Activated CD8-positive, alpha-beta memory T cell treated with anti-CD3 and anti-CD28 coated beads for 4 hours (primary cell): ENCODE measurements around the gene HELZ2.

Experiments used
- DNase-seq, 2 donors: peaks; one replicate each; pipeline ENCODE4 v3.0.0-alpha.2; 2020; ENCODE audit warnings: low read depth in 2 of 2

HELZ2 gene

GRCh38 chr20:63597651-63598478 is 23.8 kb upstream of the HELZ2 start:
- no peak for DNase-seq

- no peak for DNase-seq
Measured at GRCh38 chr20:63596423-63596822, 22.4 kb upstream of the HELZ2 start.

- no peak for DNase-seq
Measured at GRCh38 chr20:63595416-63596127, 21.5 kb upstream of the HELZ2 start.

- no peak for DNase-seq
Measured at GRCh38 chr20:63594043-63594561, 20.1 kb upstream of the HELZ2 start.

DNA sequence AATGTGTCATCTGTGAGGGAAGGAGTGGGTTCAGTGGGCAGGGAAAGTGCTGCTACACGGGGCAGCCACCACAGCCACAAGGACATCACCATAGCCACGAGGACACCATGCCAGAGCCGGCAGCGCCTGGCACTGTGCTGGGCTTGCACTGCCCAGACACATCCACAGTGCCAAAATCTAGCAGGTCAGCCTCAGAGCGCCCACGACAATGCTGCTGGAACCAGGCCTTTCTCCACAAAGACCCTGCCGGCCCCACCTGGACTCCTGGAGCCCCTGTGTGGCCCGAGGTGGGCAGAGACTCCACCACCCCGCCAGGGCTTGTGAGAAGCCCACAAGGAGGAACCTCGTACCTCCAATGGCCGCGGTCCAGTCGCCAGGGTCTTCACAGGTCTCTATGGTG is 18.6 kb upstream of the HELZ2 start:
- no peak for DNase-seq

DNA sequence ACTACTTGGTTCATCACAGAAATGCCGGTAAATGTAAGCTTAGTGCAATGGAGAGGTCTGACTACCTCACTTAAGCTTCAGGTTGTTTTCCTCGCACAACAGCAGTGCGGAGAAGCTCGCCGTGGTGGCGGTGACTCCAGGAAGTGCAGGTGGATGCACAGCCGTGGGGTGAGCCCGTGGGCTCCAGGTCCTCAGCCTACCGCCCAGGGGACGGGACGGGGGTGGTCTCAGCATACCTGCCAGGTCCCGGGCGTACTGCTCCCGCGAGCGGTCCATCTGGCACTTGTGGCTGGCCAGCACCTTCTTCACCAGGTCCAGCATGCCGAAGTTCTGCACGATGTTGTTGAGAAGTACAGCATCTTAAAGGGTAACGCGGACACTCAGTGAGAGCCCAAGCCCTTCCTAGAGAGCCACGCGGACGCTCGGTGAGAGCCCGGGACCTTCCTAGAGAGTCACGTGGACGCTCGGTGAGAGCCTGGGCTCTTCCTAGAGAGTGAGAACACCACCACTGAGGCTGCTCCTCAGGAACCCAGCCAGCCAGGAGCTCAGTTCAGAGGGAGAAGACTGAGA is 17.8 kb upstream of the HELZ2 start:
- DNase-seq: no peak

GRCh38 chr20:63591147-63591533 is 17.1 kb upstream of the HELZ2 start:
- DNase-seq: no peak

GRCh38 chr20:63590218-63591146 is 16.4 kb upstream of the HELZ2 start:
- DNase-seq: no peak

GRCh38 chr20:63589261-63590217 is 15.5 kb upstream of the HELZ2 start:
- DNase-seq: no peak

GRCh38 chr20:63588641-63589041 is 14.6 kb upstream of the HELZ2 start:
- DNase-seq: no peak

GRCh38 chr20:63587776-63588591 is 13.9 kb upstream of the HELZ2 start:
- DNase-seq: no peak

DNA sequence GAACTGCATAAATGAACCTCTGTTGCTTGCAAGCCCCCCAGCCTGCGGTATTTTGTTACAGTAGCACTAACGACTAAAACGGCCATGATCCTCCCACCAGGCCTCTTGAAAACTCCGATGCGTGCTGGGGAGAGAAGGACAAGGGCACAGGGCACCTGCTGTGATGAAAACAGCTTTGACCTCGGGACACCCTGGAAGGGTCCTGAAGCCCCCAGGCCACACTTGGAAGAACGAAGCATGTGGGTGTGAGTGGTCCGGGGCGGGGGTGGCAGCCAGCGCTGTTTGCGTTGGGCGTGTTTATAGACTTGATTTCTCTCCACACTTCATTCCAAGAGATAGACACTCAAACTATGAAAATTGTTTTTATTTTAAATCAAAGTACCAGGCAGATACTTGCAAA is 13.2 kb upstream of the HELZ2 start:
- no peak for DNase-seq

DNA sequence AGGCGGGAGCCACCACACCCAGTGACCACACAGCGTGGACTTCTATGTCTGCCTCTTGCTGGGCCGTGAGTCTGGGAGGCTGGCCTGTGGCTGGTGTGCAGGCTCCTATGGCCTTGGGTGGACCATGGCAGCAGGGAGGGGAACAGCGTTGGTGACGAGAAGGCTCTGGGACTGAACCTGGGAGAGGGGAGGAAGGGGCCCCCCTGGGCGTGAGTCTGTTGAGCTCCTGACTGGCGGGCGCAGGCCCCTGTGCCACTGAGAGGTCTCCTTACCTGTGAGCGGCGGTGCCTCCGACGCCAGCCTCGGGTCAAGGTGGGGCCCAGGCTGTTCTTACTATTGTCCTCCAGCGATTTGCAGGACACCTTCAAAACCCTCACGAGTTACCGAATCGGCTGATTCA is 12.8 kb upstream of the HELZ2 start:
- no peak for DNase-seq

DNA sequence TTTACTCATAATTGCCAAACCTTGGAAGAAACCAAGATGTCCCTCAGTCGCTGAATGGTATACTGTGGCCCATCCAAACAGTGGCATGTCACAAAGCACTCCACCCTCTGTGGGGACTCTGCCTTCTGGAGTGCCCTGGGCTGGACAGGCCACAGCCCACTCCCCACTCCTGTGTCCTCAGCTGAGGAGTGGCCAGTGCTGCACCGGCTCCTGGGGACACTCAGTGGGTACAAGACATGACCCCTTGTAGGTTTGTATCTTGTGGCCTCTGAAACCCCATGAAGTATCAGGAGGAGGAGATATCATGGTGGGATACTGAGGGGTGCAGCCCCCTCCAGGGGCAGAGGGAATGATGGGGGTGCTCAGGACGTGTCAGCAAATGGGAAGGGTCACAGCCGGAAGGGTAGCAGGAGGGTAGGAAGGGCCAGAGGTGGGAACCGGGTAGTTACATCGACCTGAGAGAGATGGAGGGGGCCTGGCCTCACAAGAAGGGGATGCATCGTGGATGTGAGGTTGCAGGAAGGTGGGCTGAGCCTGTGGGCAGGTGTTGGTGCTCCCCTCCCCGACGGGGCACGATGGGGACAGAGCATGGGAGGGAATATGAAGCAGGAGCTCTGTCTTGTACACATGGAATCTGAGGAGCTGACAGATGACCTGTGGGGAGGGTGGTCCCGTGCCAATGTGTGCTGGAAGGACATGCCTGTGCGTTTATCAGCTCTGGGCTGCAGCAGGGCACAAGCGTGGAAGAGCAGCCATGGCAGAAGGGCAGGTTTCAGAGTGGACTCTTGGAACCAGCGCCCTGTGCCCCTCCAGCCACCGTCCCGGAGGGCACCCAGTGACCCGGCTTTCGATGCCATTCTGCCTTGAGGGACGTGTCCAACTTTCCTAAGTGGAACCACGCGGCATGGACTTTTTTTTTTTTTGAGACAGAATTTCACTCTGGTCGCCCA is 11.9 kb upstream of the HELZ2 start:
- DNase-seq: no peak

GRCh38 chr20:63582382-63583063 is 8.5 kb upstream of the HELZ2 start:
- DNase-seq: no peak

DNA sequence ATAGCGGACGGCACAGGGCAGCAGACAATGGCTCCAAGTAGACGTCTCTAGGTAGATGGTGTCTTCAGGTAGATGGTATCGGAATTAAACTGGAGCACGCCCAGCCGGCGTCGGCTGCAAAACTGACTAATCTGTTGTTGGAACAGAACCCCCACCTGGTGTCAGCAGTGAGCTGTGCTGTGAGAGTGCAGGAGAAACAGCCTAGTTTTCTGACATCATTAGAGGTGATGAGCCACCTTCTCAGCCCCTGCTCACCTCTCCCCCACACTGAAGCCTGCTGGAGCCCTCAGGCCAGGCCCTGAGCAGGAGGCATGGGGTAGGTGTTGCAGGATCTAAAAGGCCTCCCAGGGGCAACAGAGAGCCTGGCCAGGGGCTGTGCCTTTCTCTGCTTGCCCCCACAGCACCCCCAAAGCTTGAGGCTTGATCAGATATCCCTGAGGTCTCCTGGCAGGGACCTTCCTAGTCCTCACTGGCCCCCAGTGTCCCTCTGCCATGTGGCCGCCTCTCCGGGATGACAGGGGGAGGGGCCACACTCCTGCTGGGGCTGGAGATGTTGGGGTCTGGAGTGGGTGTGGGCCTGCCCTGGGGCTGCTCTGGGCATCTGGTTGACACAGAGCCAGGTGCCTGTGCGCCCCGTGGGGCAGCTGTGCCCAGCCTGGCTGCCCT is 6.9 kb upstream of the HELZ2 start:
- DNase-seq: peak; percentile 42 to 61

DNA sequence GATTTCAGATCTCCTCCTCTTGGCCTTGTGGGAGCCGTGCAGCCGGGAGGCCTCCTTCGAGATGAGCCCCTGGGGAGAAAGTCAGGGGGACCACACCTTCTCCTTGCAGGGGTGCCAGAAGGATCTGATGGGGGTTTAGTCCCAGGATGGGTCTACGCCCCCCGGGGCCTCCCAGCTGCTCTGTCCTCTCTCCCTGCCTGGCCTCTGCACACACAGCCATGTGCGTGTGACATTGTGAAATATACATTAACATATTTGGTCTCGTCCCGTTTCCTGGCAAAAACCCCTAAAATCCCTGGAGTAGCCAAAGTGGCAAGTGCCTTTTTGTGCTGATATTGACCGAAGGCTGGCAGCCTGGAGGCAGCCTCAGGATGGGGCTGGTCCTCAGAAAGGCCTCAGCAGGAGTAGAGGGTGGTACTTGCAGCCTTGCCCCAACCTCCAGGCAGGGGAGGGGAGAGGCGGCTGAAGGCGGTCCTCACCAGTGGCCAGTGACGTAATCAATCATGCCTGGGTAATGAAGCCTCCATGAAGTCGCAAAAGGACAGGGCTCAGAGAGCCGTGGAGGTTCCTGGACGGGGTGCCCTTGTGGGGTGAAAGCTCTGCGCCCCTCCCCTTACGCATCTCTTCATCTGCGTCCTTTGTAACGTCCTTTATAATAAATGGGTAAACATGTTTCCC is 5.1 kb upstream of the HELZ2 start:
- no peak for DNase-seq
